NCI-H1694 (cell line): Measurements from ENCODE around the gene MESP1.
A peak's percentile ranks its signal among the peaks of the same experiment; 100 is the strongest.
"Not testable (repeated sequence)": the region's sequence is repeated elsewhere in the genome, so short reads cannot be mapped to it uniquely, and the experiment has no call there.

ENCODE experiments used
- DNase-seq: peaks from one replicate; lab custom pipeline; 2025; lab: John Stamatoyannopoulos, UW

MESP1 gene

GRCh38 chr15:89750560-89751542, at the start of gene MESP1:
TSS of gene MESP1 (minus strand) at chr15:89751249. CDS start at chr15:89751231, 18 bp downstream.
- peak; percentile 76 for DNase-seq

- DNase-seq = no peak
Measured at GRCh38 chr15:89799918-89800498, 49.0 kb upstream of the MESP1 start.

GRCh38 chr15:89799011-89799911, 48.2 kb upstream of the MESP1 start:
- DNase-seq = no peak

- DNase-seq = no peak
Measured at GRCh38 chr15:89797678-89798201, 46.7 kb upstream of the MESP1 start.

GRCh38 chr15:89795996-89796395, 44.9 kb upstream of the MESP1 start:
- DNase-seq = no peak

GRCh38 chr15:89794627-89795241, 43.7 kb upstream of the MESP1 start:
- DNase-seq = no peak

- no peak for DNase-seq
Measured at GRCh38 chr15:89792106-89792805, 41.2 kb upstream of the MESP1 start.

- DNase-seq = no peak
Measured at GRCh38 chr15:89790661-89791060, 39.6 kb upstream of the MESP1 start.

GRCh38 chr15:89790206-89790605, 39.2 kb upstream of the MESP1 start:
- no peak for DNase-seq

GRCh38 chr15:89788585-89788984, 37.5 kb upstream of the MESP1 start:
- DNase-seq = not testable (repeated sequence)

GRCh38 chr15:89787944-89788343, 36.9 kb upstream of the MESP1 start:
- no peak for DNase-seq

- DNase-seq = no peak
Measured at GRCh38 chr15:89785774-89786140, 34.7 kb upstream of the MESP1 start.

- no peak for DNase-seq
Measured at GRCh38 chr15:89785064-89785773, 34.2 kb upstream of the MESP1 start.

- no peak for DNase-seq
Measured at GRCh38 chr15:89784686-89784960, 33.6 kb upstream of the MESP1 start.

GRCh38 chr15:89783861-89784685, 33.0 kb upstream of the MESP1 start:
- no peak for DNase-seq

GRCh38 chr15:89783111-89783860, 32.2 kb upstream of the MESP1 start:
- no peak for DNase-seq

GRCh38 chr15:89782619-89782950, 31.5 kb upstream of the MESP1 start:
- DNase-seq = not testable (repeated sequence)

- DNase-seq = no peak
Measured at GRCh38 chr15:89781891-89782618, 31.0 kb upstream of the MESP1 start.
